Activated CD4-positive, alpha-beta T cell treated with anti-CD3 and anti-CD28 coated beads, Interleukin-10, Interleukin-2, amounts not matched to agents 100 ng/mL and 50 ng/mL, durations not matched to agents 16 hours and 8 hours (primary cell): ENCODE measurements around the gene ERVFRD-1.
"Not testable (repeated sequence)": the region's sequence is repeated elsewhere in the genome, so short reads cannot be mapped to it uniquely, and the experiment has no call there.

ENCODE experiments used
- DNase-seq: peaks from one replicate; pipeline ENCODE4 v3.0.0-alpha.2; 2020

Gene ERVFRD-1

DNA sequence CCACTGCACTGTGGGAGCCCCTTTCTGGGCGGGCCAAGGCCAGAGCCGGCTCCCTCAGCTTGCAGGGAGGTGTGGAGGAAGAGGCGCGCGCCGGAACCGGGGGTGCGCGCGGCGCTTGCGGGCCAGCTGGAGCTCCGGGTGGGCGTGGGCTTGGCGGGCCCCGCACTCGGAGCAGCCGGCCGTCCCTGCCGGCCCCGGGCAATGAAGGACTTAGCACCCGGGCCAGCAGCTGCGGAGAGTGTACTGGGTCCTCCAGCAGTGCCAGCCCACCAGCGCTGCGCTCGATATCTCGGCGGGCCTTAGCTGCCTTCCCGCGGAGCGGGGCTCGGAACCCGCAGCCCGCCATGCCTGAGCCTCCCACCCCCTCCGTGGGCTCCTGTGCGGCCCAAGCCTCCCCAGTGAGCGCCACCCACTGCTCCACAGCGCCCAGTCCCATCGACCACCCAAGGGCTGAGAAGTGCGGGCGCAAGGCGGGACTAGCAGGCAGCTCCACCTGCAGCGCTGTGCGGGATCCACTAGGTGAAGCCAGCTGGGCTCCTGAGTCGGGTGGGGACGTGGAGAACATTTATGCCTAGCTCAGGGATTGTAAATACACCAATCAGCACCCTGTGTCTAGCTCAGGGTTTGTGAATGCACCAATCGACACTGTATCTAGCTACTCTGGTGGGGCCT lies 24.2 kb downstream of the ERVFRD-1 start:
- DNase-seq, result not testable (repeated sequence)

DNA sequence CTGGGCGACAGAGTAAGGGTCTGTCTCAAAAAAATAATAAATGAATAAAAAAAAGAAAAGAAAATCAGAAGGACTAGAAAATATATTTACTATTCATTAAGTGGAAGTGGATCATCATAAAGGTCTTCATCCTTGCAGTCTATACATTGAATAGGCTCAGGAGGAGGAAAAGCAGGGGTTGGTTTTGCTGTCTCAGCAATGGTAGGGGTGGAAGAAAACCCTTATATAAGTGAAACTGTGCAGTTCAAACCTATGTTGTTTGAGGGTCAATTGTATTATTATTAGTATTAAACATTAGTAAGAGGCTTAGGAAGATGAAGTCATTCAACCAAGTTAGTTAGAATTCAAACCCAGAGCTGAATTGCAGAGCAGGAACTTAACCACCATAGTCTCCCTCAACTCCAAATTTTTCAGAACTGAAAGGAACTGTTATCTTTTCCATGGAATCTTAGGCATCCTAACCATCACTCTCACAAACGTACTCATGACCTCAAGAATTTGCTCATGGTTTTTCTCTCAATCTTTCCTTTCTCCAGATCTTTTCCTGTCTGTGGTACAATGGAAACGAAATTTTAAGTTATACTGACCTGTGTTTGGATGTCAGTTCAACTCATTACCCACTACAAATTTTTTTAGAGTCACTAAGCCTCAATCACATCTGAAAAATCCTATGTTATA lies 25.6 kb downstream of the ERVFRD-1 start:
- no peak for DNase-seq

DNA sequence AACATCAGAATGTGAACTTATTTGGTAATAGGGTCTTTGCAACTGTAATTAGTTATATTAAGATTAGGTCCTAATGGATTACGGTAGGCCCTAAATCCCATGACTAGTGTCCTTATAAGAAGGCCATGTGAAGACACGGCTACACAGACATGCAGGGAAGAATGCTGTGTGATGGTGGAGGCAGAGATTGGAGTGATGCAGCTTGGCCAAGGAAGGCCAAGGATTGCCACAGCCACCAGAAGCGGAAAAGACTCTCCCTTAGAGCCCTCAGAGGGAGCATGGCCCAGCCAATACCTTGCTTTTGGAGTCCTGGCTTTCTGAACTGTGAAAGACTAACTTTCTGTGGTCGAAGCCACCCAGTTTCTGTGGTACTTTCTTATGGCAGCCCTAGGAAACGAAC lies 27.6 kb downstream of the ERVFRD-1 start:
- DNase-seq, result no peak

DNA sequence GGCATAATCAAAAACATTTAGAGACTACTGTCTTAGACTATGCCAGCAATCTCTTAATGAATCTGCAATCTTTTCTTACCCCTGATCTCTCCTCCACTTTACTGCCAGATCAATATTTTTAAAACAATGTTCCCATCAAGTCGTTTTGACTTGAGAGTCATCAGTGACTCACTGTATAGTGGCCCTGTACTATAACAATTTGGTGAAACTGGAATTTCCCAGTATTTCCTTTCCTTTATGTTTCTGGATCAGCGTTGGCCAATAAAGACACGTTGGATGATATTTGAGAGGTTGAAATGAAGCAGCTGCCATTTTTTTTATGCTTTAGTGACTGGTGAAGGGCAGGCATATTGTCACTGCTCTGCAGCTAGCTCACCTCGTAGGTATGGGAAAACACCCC lies 28.0 kb downstream of the ERVFRD-1 start:
- no peak for DNase-seq

DNA sequence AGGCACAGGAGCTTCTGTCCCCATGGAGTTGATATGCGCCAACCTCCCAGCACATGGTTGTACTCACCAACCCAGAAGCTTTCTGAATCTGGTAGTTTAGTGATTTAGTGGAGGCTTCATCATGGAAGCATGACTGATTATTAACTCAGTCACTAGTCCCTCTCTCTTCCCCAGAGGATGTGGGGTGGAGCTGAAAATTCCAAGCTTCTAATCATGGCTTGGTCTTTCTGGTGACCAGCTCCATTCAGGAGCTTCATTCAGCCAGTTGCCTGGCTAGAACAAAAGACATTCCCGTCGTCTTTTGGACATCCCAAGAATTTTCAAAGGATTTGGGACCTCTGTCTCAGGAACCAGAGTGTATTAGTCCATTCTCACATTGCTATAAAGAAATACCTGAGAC lies 31.2 kb downstream of the ERVFRD-1 start:
- DNase-seq, result no peak

DNA sequence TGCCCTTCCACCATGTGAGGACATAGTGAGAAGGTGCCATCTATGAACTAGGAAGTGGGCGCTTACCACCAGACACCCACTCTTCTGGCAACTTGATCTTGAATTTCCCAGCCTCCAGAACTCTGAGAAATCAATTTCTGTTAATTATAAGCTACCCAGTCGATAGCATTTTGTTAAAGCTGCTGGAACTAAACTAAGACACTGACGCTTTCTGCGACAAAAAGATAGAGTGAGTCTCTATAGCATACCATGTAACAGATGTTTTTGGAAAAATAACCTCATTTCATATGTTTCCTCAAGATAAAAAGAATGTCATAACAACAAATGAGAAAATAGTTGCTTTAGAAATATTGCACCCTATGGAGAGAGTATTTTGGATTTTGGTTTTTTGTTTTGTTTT lies 33.3 kb downstream of the ERVFRD-1 start:
- DNase-seq, result no peak

DNA sequence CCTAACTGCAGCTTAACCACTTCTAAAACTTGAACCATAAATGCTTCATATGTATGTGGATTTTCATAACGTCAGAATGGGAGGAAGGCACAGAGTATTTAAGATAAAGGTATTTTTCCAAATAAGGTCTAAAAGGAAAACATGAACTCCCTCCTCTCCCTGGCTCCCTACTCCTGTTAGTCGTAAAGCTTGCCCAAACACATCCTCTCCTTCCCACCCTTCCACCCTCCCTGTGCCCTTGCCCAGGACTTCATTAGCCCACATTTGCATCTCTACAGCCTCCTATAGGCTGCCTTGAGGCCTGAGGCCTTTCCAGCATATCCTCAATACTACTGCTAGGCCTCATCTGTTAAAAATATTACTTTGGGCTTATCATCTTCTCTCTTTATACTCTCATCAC lies 35.0 kb downstream of the ERVFRD-1 start:
- no peak for DNase-seq

DNA sequence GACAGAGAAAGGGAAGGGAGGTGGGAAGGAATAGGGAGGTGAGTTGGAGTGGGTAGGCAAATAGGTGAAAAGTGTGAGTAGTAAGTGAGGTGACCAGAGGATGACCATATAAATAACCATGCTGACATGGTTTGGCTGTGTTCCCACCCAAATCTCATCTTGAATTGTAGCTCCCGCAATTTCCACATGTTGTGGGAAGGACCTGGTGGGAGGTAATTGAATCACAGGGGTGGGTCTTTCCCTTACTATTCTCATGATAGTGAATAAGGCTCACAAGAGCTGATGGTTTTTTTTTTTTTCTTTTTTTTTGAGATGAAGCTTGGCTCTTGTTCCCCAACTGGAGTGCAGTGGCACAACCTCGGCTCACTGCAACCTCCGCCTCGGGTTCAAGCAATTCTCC lies 39.4 kb downstream of the ERVFRD-1 start:
- DNase-seq, result no peak

DNA sequence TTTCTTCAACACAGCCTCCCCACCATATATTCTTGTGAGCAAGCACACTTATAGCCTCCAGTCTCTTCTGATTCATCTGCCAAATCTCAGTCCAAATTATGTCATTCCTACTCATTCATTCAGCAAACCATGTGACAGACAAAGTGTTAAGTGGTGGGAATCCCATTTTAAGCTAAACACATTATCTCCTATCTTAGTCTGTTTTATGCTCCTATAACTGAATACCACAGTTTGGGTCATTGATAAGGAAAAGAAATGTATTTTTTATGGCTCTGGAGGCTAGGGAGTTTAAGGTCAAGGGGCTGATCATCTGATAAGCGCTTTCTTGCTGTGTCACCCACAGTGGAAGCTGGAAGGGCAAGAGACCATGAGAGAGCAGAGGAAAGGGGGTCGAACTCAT lies 41.8 kb downstream of the ERVFRD-1 start:
- DNase-seq, result no peak

DNA sequence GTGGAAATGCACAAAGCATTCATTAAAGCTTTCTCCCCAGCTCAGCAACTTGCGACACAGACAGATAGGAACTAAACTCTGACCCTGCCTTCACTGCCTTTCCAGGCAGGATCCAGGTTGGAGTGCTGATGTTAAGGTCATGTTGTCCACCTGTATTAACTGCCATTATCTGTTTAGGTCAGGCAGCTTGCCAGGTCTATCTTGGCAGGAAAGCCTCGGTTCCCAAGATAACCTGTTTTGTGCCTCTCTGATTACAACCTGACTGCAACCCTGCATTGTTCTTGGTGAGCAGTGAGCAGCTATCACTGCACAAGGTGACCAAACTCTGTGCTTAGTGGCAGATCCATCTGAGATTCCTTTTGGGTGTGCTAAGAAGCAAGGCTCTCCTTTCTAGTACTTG lies 44.2 kb downstream of the ERVFRD-1 start:
- no peak for DNase-seq

DNA sequence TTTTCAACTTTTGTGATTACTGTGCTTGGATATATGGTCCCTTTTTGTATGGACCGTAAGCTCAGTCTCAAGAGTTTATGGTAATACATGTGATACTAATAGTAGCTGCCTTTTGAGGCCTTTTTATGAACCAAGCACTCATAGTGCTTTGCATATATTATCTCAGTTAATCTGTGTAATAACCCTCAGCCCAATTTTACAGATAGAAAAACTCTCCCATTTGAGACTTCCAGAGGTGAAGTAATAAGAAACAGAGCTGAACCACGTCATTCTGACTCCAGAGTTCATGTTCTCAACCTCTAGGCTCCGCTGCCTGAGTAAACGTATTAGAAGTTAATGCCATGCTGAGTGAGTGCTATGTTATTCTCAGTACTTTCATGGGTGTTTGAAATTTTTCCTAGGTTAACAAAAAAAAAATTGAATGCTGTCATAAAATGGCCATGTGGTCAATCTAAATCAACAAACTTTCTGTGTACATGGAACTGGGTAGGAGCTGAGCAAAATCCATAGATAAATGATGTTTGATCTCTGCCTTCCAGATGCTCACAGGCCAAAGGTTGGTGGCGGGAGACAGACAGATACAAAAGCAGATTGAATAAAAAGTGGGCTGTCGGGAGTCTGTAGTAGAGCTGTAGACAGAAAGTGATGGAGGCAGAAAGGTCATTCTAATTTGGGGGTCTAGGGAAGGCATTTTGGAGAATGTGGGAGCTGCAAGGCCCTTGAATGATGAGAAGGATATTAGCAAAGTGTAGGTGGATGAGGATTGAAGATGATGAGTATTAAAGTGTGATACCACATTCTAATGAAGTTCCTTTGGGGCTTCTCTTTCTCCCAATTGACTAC lies 44.8 kb downstream of the ERVFRD-1 start:
- DNase-seq, result no peak

DNA sequence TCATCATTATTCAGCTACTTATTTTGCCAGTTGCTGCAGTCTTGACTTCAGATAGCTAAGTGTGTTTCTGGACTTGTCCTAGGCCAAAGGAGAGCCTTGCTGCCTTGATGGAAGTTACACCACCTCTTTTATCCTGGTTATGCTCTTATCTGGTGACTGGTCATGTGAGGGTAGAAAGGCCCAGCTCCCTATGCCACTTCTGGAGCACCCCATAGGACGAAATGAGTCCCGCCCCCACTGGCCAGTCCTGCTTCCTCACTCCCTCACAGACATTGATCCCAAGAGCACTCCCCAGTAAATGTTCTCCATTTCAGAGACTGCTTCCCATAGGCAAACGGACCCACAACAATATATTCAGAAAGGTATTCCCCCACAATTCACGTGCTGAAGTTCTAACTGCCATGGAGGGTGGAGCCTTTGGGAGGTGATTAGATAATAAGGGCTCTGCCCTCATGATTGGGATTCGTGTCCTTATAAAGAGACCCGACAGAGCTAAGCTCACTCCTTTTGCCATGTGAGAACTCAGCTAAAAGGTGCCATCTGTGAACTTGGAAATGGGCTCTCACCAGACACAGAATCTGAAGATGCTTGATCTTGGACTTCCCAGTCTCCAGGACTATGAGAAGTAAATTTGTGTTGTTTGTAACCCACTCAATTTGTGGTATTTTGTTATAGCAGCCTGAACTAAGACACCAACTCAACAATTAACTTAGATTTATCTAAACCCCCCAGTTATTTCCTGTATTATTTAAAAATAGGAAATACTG lies 45.9 kb downstream of the ERVFRD-1 start:
- DNase-seq, result no peak

DNA sequence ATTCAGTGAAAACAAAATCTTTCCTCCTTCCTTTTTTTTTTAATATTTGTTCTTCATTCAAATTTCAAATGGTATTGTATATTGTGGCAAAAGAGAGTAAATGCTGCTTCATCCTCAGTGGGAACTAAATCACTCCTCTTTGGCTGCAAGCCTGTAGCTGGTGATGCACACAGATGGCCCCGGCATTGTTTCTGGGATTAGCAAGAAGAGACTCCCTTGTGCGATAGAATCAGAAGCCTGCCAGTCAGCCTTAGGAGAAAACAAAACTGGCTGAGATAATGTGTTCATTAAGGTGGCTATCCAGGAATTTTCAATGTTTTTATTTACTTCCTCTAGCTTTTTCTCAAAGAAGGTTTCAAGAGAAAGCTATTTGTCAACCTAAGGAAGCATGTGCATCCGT lies 46.7 kb downstream of the ERVFRD-1 start:
- DNase-seq, result no peak

DNA sequence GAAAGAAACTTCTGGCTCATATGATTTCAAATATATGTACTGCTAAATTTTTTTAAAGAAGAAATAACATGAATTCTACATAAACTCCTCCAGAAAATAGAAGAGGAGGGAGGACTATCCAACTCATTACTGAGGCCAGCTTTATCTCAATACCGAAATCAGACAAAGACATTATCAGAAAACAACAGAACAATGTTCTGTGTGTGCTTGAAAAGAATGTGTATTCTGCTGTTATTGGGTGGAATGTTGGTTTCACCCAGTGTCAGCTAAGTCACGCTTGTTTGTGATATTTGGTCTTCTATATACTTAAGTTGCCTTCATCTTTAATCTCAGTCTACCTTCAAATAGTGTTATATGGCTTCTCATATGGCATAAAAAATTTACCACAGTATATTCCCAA lies 48.8 kb downstream of the ERVFRD-1 start:
- DNase-seq, result no peak

DNA sequence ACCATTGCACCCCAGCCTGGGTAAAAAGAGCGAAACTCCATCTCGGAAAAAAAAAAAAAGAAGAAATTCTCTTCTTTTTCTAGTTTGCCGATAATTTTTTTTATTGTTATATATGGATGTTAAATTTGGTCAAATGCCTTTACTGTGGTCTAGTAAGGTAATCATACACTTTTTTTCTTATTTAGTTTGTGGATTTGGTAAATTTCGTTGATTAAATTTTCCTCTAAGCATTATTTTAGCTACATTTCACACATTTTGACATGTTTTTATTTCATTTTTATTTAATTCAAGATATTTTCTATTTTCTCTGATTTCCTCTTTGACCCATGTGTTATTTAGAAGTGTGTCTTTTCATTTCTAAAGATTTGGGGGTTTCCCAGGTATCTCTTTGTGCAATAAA lies 49.4 kb downstream of the ERVFRD-1 start:
- DNase-seq, result no peak

DNA sequence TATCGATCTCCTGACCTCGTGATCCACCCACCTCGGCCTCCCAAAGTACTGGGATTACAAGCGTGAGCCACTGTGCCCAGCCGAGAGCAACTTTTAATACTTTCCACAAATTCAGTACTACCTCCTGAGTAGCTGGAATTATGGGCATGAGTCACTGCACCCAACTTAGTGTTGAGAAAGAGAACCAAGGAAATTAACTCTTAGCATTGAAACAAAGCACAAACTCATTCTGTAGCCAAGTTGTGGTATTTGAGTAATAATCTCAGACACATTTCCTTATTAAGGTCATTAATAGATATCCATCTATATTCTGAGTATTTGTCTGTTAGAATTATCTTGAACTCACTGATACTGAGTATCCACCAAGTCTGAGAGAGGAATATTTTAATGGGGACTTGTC lies 53.1 kb downstream of the ERVFRD-1 start:
- no peak for DNase-seq

DNA sequence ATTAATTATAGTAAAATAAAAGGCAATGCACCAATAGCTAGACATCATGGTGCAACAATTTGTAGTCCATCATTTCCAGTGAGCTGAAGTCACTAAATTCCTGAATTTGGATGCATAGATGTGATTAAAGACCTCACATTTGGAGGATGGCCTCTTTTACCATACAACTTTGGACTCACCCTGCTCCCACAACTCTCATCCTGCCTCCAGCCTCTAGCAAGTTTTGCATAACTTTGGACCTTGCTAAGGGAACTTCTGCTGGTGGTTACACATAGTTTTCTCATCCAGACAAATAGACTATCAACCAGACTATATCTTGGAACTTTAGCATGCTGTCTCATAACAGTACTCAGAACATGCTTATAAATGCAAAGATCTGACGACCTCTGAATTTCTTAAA lies 54.7 kb downstream of the ERVFRD-1 start:
- no peak for DNase-seq

DNA sequence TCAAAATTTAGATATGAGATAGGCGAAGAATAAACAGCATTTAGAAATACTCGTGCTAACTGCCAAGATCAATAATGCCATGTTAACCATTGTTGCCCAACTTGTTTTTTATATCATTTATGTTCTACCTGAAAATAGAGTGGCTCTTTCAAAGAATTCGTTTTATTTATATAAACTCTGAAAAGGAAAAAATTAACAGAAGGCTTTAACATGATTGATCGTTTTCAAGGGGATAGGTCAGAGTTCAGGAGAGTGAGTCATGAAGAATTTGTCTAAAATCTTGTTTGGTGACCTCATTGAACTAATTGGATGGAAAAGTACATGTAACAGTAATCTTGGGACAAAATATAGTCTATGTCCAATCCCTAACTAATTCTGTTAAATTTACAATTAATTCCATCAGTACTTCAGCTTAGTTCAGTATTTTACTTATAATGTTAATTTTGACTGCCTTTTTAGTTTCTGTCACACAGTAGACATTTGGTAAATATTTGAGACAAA lies 56.3 kb downstream of the ERVFRD-1 start:
- no peak for DNase-seq

DNA sequence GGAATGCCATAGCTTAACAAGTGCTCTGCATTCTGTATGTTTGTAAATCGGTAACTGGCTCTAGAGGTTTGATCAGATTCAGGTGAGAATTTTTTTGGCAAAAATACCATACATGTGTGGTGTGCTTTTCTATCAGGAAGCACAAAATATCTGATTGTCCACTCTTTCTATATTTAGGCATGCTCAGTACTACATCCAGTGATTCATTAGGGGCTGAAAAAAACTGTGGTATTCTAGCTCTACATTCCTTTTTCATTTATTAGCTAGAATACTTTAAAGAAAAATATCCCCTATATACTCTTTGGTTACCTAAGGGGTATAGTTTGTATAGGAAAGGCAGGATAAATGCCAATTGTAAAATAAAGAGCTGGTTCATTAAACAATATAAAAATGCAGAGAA lies 56.8 kb downstream of the ERVFRD-1 start:
- DNase-seq, result no peak

DNA sequence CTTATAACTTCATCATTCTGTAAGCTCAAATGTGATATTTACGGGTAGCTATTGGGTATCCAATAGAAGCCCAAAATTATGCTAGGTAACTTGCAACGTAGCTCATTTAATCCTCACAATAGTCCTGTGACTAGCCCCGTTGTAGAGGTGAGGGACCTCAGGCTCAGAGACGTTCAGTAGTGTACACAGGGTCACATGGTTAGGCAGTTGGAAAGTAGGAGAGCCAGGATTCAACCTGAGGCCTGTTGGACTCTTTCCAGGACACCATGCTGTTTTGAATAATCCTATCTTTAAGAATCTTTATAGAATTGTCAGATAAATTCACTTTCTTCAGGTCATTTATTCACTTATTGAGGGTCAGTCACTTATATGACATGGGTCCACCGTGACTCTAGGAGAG lies 58.2 kb downstream of the ERVFRD-1 start:
- no peak for DNase-seq
